Posterior vena cava (tissue), 2 donors: ENCODE data around the gene PFKL. TPM values are rescaled to one million over a fixed set of nuclear protein-coding genes. Genes with fewer than 3 reads are reported as not detected.

Experiments
- DNase-seq: peaks from one replicate; pipeline ENCODE4 v3.0.0-alpha.2; 2020; ENCODE audit warnings: low spot score
- intact Hi-C, 2 donors: fragments of 100-400 bp; cut with DNase I; formaldehyde crosslinking; loops; one replicate each; pipeline versions ENCODE4 v1.14.1 to v1.14.2; 2022 to 2023
- total RNA-seq, 2 donors: library from RNA; stranded (reverse); fragmentation: NEBNext Ultra II Directional; extraction: Animal tissue kit (Norgen Biotek cat#: 25700); gene quantifications; one replicate each; pipeline ENCODE4 v1.2.1, GENCODE V29; 2021
- donor health status: DM: yes; HTN: yes; CAD: no.
- donor health status: DM: yes; HTN: yes; CAD: no.

The PFKL gene
- total RNA-seq, 2 donors from 2014 or later, result 74.1 to 91.3 TPM

DNA sequence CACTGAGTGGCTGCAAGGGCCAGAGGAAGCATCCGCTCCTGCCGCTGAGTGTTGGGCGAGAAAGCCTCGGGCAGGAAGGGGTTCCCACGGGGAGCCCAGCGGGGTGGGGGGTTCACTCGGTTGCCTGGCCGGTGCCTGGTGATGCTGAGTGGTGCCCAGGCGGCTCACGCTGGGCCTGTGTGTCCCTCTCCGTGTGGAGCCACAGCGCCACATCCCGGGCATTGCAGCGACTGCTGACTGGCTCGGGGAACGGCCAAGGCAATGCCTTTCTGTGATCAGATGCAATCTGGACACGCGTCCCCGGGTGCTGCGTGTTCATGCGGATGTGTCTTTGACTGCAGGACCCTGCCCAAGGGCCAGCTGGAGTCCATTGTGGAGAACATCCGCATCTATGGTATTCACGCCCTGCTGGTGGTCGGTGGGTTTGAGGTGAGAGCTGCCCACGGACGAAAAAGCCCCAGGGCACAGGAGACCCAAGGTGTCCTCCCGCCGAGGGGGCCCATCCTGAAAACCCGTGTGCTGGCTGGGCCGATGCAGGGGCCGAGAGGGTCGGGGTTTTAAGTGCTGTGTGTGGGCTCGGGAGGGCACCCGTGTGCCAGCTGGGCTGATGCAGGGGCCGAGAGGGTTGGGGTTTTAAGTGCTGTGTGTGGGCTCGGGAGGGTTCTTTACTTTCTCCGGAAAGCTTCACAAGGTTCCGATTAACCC is 22.9 kb downstream of the PFKL start:
- no peak for DNase-seq
- intact Hi-C loops, result no loop called here

DNA sequence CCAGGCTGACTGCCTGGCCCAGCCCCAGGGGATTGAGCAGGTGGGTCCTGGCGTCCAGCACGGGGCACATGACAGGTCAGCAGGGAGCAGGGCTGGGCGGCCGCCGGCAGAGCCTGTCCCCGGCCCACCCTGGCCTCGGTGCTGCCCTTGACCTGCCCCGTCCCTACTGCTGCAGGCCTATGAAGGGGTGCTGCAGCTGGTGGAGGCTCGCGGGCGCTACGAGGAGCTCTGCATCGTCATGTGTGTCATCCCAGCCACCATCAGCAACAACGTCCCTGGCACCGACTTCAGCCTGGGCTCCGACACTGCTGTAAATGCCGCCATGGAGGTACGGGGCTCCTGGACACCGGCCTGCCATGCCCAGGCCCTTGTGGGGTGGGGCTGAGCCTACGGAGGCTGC is 23.7 kb downstream of the PFKL start:
- intact Hi-C loops, result no loop called here
- DNase-seq, result no peak

DNA sequence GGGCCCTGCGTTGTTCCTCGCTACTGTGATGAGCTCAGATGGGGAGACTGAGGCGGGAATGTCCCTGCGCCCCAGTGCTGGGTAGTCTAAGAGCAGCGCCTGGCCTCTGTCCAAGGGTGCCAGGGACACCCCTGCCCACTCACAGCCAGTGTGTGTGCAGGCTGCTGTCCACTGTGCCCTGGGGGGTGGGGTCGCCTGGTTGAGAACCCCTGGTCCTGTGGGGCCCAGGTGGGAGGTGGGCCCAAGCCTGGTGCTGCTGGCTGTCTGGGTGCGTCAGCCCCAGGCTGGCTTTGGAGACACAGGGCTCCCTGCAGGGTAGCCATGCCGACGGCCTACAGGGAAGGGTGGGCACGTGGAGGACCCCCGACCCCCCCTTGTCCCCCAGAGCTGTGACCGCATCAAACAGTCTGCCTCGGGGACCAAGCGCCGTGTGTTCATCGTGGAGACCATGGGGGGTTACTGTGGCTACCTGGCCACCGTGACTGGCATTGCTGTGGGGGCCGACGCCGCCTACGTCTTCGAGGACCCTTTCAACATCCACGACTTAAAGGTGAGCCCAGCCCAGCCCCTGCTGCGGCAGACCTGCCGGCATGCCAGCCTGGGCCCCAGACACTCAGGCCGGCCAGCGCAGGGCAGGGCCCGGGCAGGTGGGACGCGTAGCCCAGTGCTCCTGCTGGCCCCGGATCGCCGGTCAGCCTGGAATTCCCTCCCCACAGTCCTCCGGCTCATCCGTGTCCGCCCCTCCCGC is 24.4 kb downstream of the PFKL start:
- intact Hi-C loops, result no loop called here
- no peak for DNase-seq

DNA sequence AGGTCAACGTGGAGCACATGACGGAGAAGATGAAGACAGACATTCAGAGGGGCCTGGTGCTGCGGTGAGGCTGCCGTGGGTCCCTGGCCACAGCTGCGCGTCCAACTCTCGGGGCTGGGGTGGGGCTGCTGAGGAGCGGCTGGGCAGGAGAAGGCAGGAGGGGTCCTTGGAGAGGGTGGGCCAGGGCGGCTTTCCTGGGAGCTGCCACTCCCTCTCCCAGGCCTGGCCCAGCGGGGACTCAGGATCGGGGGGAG is 24.9 kb downstream of the PFKL start:
- intact Hi-C loops, result no loop called here
- no peak for DNase-seq

GRCh38 chr21:44325386-44326271 is 25.8 kb downstream of the PFKL start:
- intact Hi-C loops, result no loop called here
- no peak for DNase-seq

- intact Hi-C loops, result no loop called here
- DNase-seq, result no peak
Observed at GRCh38 chr21:44326272-44326647, 26.4 kb downstream of the PFKL start.

DNA sequence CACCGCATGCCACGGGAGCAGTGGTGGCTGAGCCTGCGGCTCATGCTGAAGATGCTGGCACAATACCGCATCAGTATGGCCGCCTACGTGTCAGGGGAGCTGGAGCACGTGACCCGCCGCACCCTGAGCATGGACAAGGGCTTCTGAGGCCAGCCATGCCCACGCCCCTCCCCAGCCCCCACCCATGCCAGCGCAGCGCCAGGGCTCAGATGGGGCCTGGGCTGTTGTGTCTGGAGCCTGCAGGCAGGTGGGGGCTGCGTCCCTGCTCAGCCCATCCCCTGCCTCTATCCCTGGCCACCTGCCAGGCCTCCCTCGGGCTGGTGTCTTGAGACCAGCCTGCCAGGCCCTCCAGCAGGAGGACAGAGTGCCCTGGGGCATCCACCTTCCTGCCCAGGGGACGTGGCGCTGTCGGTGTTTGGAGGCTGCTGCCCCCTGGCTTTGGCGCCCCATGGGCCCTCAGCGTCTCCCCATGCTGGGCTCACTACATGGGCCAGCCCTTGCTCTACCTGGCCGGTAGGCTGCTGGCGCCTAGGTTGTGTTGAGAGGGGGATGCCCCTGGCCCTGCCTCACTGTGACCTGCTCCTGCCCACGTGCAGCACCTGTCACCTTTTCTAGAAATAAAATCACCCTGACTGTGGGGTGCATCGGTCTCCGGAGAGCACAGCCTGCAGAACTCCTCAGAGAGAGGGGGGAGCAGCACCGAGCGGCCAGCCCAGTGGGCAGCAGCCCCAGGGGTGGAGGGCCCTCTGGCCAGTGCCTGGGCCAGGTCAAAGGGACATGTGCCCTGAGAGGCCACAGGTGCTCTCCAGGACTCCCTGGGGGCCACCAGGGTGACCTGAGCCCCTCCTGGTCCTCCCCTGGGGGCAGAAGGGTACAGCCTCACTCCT is 27.1 kb downstream of the PFKL start:
- intact Hi-C loops, result no loop called here
- DNase-seq, result no peak

GRCh38 chr21:44327603-44327974 is 27.7 kb downstream of the PFKL start:
- DNase-seq, result no peak
- intact Hi-C loops, result no loop called here

DNA sequence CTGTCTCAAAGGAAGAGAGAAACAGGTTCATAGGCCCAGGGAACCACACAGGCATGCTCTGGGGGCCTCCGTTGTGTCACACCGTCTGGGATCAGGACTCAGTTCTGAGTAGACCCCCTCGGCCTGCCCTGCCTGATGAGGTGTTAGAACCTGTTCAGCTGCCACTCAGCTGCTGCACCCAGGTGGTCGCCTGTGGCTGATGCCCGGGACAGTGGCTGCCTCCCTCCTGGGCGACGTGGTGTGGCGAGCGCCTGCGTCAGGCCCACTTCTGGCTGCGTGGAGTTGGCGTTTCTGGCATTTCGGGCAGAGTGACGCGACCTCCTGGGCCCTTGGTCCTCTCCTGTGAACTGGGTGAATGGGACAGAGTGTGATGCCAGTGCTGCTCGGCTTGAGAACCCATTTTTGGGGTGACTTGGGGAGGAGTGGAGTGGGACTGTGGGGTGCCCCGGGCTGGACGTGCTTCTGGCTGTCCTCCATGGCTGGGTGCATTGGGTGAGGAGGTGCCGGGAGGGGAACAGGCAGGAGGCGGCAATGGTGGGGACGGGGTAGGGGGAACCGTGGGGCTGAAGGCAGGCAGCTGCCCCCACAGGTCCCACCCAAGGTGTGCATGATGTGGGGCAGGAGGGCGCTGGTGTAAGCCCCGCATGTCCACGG is 28.5 kb downstream of the PFKL start:
- intact Hi-C loops, result no loop called here
- DNase-seq, result no peak

GRCh38 chr21:44329086-44329889 is 29.4 kb downstream of the PFKL start:
- intact Hi-C loops, result no loop called here
- DNase-seq, result no peak

DNA sequence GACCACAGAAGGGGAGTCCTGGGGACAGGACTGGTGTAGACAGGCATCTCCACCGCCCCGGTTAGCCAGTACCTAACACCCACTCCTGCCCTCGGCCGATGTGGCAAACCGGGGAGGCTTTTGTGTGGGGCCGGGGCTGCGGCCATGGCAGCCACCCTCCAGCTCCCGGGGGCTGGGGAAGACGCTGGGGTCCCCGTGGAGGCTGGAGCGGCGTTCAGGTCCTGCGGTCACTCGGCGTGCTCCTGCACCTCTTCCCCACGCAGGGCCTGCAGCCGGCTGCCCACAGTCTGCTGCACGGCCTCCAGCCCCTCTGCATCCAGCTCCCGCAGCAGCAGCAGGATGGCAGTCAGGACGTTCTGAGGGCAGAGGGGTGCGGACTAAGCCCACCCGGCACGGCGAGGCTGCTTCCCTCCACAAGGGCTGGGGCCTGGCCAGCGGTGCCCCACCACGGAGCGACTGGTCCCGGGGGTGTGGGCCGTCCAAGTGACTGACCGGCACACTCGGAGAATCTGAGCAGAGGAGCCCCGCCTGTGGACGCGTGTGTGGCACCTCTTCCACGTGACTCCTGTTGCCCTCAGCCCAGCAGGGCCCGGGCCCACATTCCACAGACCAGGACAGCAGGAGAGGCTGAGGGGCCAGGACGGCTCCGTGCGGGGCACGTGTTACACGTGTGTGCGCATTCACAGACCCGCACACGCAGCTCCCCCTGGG is 30.3 kb downstream of the PFKL start:
- DNase-seq, result no peak
- intact Hi-C loops, result no loop called here

- no peak for DNase-seq
- intact Hi-C loops, result no loop called here
Observed at GRCh38 chr21:44330698-44331097, 30.8 kb downstream of the PFKL start.

DNA sequence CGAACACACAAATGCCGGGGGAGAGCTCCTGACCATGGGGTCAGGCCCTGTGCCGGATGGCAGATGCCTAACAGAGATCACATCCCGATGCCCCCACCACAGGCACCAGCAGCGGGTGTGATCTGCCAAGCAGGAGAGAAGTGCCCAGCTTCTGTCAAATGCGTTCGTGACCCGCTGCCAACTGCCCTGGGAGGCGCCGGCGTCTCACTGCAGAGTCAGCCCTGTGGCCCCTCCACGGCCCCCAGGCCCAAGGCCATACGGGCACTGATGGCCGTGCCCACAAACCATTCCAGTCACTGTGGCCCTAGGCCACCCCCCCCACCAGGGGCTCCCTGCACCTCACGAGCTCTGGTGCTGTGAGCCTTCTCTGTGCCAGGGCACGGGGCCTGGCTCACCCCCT is 31.4 kb downstream of the PFKL start:
- intact Hi-C loops, result no loop called here
- DNase-seq, result no peak

- intact Hi-C loops, result no loop called here
- DNase-seq, result no peak
Observed at GRCh38 chr21:44331650-44332307, 31.9 kb downstream of the PFKL start.

DNA sequence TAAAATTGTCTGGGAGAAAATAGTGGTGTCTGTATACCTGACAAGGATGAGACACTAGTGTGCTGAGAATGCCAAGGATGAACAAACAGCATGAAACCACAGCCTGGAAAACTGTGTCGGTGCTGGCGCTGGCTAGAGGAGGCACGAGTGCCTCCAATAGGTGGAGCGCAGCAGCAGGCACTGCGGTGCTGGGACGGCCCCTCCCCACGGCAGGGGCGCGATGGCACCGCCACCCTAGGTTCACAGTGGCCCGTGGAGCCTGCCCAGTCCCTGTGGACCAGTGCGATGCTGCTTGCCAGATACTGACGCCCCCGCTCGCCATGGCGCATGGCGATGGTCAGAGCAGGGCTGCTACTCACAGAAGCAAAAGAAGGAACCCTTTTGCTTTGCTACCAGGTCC is 32.5 kb downstream of the PFKL start:
- DNase-seq, result no peak
- intact Hi-C loops, result no loop called here

- no peak for DNase-seq
- intact Hi-C loops, result no loop called here
Observed at GRCh38 chr21:44332965-44333364, 33.1 kb downstream of the PFKL start.
